Panc1 (cell line): ENCODE measurements around the gene CASP4. TPM values are rescaled to one million over a fixed set of nuclear protein-coding genes. Genes with fewer than 3 reads are reported as not detected.

Experiments
- ATAC-seq: fragments of 200-7000 bp; cut with Tn5 transposase; 2 replicates; pipeline ENCODE4 v1.9.1; 2020; ENCODE audit warnings: mild to moderate bottlenecking, moderate library complexity
- BruUV-seq: library from RNA; stranded (reverse); fragments of 400-500 nt; replicated peaks from 2 replicates; lab custom pipeline; 2021; lab: Mats Ljungman, UMichigan
- CTCF ChIA-PET: fragments of 300-600 bp; sonication (Branson Sonifier 250); formaldehyde crosslinking; loops from one replicate; lab custom pipeline; 2022; ENCODE audit warnings: antibody characterized with exemption; lab: Charles Lee
- POLR2A ChIA-PET: fragments of 300-600 bp; sonication (Branson Sonifier 250); formaldehyde crosslinking; loops from one replicate; lab custom pipeline; 2022; ENCODE audit warnings: antibody characterized with exemption; lab: Charles Lee
- DNase-seq: peaks from one replicate; pipeline ENCODE4 v3.0.0-alpha.2; 2010; ENCODE audit warnings: low read depth, low spot score
- H3K27ac ChIP-seq: 2 replicates; pipeline ENCODE4 v1.5.1; 2011; ENCODE audit warnings: mild to moderate bottlenecking, low read length, inconsistent platforms
- H3K27me3 ChIP-seq: fragments of 200-500 bp; sonication (Bioruptor generic); 2 replicates; pipeline ENCODE4 v1.6.0; 2014; ENCODE audit warnings: low read length, inconsistent platforms; ENCODE audit not compliant: control insufficient read depth, insufficient read depth
- H3K36me3 ChIP-seq: fragments of 200-500 bp; sonication (Bioruptor generic); 2 replicates; pipeline ENCODE4 v1.5.1; 2014; ENCODE audit warnings: inconsistent platforms, mild to moderate bottlenecking, low read length, moderate library complexity; ENCODE audit not compliant: control insufficient read depth, insufficient read depth
- H3K4me1 ChIP-seq: 2 replicates; pipeline ENCODE4 v1.5.1; 2011; ENCODE audit warnings: inconsistent platforms, mild to moderate bottlenecking, low read length, moderate library complexity; ENCODE audit not compliant: control insufficient read depth, insufficient read depth
- H3K4me3 ChIP-seq, 2 experiments: 2 replicates each; pipeline ENCODE4 v1.5.1; 2011 to 2012; ENCODE audit warnings: low read depth in 2 of 2, low read length in 2 of 2, mild to moderate bottlenecking in 2 of 2, inconsistent platforms in 1 of 2, moderate library complexity in 1 of 2
- H3K9me3 ChIP-seq: fragments of 200-500 bp; sonication (Bioruptor generic); 2 replicates; pipeline ENCODE4 v1.5.1; 2014; ENCODE audit warnings: low read depth, mild to moderate bottlenecking, inconsistent platforms, low read length, moderate library complexity; ENCODE audit not compliant: control insufficient read depth, insufficient read depth
- CTCF ChIP-seq: fragments of 450-650 bp; IDR thresholded peaks from 2 replicates; pipeline ENCODE4 v1.5.1; 2017; ENCODE audit warnings: mild to moderate bottlenecking
- POLR2AphosphoS5 ChIP-seq: IDR thresholded peaks from 2 replicates; pipeline ENCODE4 v1.6.1; 2012; ENCODE audit warnings: mild to moderate bottlenecking, low read depth, low read length, moderate library complexity
- REST ChIP-seq, 2 experiments: IDR thresholded peaks; 2 replicates each; pipeline ENCODE4 v1.6.1; 2011 to 2012; ENCODE audit warnings: low read depth in 2 of 2, control low read depth in 1 of 2, low read length in 1 of 2, mild to moderate bottlenecking in 1 of 2, moderate library complexity in 1 of 2; ENCODE audit not compliant: insufficient read depth in 1 of 2
- SIN3A ChIP-seq: IDR thresholded peaks from 2 replicates; pipeline ENCODE4 v1.6.1; 2012; ENCODE audit warnings: low read depth, mild to moderate bottlenecking, low read length, moderate library complexity, borderline replicate concordance; ENCODE audit not compliant: insufficient read depth
- TCF7L2 ChIP-seq: IDR thresholded peaks from 2 replicates; pipeline ENCODE4 v1.6.1; 2011; ENCODE audit warnings: mild to moderate bottlenecking, low read depth, low read length, inconsistent platforms
- in situ Hi-C: cut with HindIII; loops from 2 replicates; pipeline ENCODE4 v1.10.0; 2016; ENCODE audit warnings: low sequenced_read_pairs, low pct_unique_long_range_greater_than_20kb
- intact Hi-C: fragments of 100-400 bp; cut with micrococcal nuclease; formaldehyde crosslinking; loops from one replicate; pipeline ENCODE4 v1.10.0; 2022; ENCODE audit not compliant: unreplicated experiment
- total RNA-seq: library from RNA; stranded (reverse); gene quantifications from one replicate; pipeline ENCODE4 v1.2.1, GENCODE V29; 2021; ENCODE audit not compliant: unreplicated experiment

CASP4 gene
- total RNA-seq, 1 experiment from 2014 or later = 25.8 TPM

- Histone ChIP-seq H3K4me1 (no peaks in the 10 kb centered on the region), H3K27me3 (no peaks in the 10 kb centered on the region), H3K4me3 (no peak overlapping the region), H3K36me3 (no peaks in the 10 kb centered on the region), H3K27ac (no peak overlapping the region), H3K9me3 (no peaks in the 10 kb centered on the region)
- ATAC-seq = peak; percentile 78; the same call in 1 of the 2 replicates
- POLR2A ChIA-PET = no interaction called here
- in situ Hi-C loops (no loop called here), intact Hi-C loops (no loop called here)
- TF ChIP-seq POLR2AphosphoS5 (no peak), CTCF (peak; percentile 69; the same call in 1 of the 2 replicates)
- peak; percentile 33 for DNase-seq
- CTCF ChIA-PET = interaction anchor here (0.6 kb wide), 1 partner anchor 173 kb away, joined by 3 read pairs; no protein-coding TSS in a partner anchor
- BruUV-seq = no TSS peak
These were observed 21.5 kb downstream of the CASP4 start for GRCh38 chr11:104946907-104947306.

- in situ Hi-C loops (no loop called here), intact Hi-C loops (no loop called here)
- H3K4me3 ChIP-seq = no peak overlapping the region
- no peaks in the 10 kb centered on the region for H3K36me3 ChIP-seq
- ChIA-PET POLR2A (no interaction called here), CTCF (interaction anchor here (0.6 kb wide), 1 partner anchor 1710 kb away, joined by 6 read pairs; no protein-coding TSS in a partner anchor)
- TF ChIP-seq SIN3A = no peak
- no peak for TF ChIP-seq REST (IDR thresholded peaks at IDR 0.05; ENCODE audit: insufficient read depth in 1 of 2, low read depth in 2 of 2, low read length in 1 of 2)
- TF ChIP-seq TCF7L2 = no peak
- no peak for TF ChIP-seq POLR2AphosphoS5
- no peak for TF ChIP-seq CTCF
- H3K4me1 ChIP-seq = no peaks in the 10 kb centered on the region
- ATAC-seq = no peak
- DNase-seq = no peak
- BruUV-seq = TSS peak; percentile 34
- H3K9me3 ChIP-seq = no peaks in the 10 kb centered on the region
- H3K27me3 ChIP-seq = no peaks in the 10 kb centered on the region; the same call in 1 of the 2 replicates
- H3K27ac ChIP-seq = no peak overlapping the region
These were observed 24.3 kb downstream of the CASP4 start for GRCh38 chr11:104944076-104944475.
